Measurements from ENCODE around the gene OARD1.
A peak's percentile ranks its signal among the peaks of the same experiment; 100 is the strongest.

OARD1 gene

GRCh38 chr6:41074692-41075436, 2.7 kb upstream of the OARD1 start:
- H2BK15ac ChIP-seq (ENCODE audit: low read length), result no peak overlapping the region
- no peak overlapping the region for H2BK120ac ChIP-seq (ENCODE audit: low read depth, low read length)
- H3K4me3 ChIP-seq (ENCODE audit: low read length in 2 of 2), result peak overlapping the region in 1 of 2 donors; percentile 83
- no peak for DNase-seq (ENCODE audit: low spot score)
- H2BK5ac ChIP-seq (ENCODE audit: low read length), result no peak overlapping the region
- WGBS, 2 donors (ENCODE audit: extremely low coverage in 2 of 2, insufficient read length in 2 of 2, insufficient replicate concordance in 1 of 2), result no CpG with 5 or more reads among the region's 11 CpGs
- H3K18ac ChIP-seq (ENCODE audit: low read length), result no peak overlapping the region
- H3K27me3 ChIP-seq (ENCODE audit: control insufficient read depth in 3 of 3, insufficient read depth in 3 of 3, low read depth in 1 of 3, low read length in 3 of 3), result no peaks in the 10 kb centered on the region
- H4K91ac ChIP-seq (ENCODE audit: low read depth, low read length, poor library complexity), result no peak overlapping the region
- no peak overlapping the region for H3K23ac ChIP-seq (ENCODE audit: low read depth, low read length, poor library complexity)
- no peak overlapping the region for H2BK12ac ChIP-seq (ENCODE audit: low read length)
- H3K4me2 ChIP-seq (ENCODE audit: insufficient read depth, low read length, poor library complexity, severe bottlenecking), result no peak overlapping the region
- no peak overlapping the region for H4K8ac ChIP-seq (ENCODE audit: low read depth, low read length)
- peaks cover 6 to 9% of the 10 kb centered on the region in 2 donors for H3K4me1 ChIP-seq (ENCODE audit: control insufficient read depth in 2 of 2, insufficient read depth in 1 of 2, low read depth in 1 of 2, low read length in 2 of 2)
- peaks cover 3% of the 10 kb centered on the region for H3K79me1 ChIP-seq (ENCODE audit: low read depth, low read length)
- no peak overlapping the region for H3K27ac ChIP-seq (replicated peaks; ENCODE audit: low read length)
- no peak overlapping the region for H3K9ac ChIP-seq (ENCODE audit: low read depth, low read length, poor library complexity)
- H3K14ac ChIP-seq (ENCODE audit: low read length), result no peak overlapping the region
- peak overlapping the region; percentile 84 for H2AFZ ChIP-seq (ENCODE audit: low read length)
- H3K36me3 ChIP-seq (replicated peaks in 1 of 2; ENCODE audit: control insufficient read depth in 2 of 2, insufficient read depth in 2 of 2, low read length in 2 of 2), result peaks cover 2 to 29% of the 10 kb centered on the region in 2 donors
- H3K4ac ChIP-seq (ENCODE audit: low read length), result no peak overlapping the region
- H2AK5ac ChIP-seq (ENCODE audit: low read depth, low read length), result no peak overlapping the region
- no peaks in the 10 kb centered on the region for H3K9me3 ChIP-seq (replicated peaks in 1 of 2; ENCODE audit: control insufficient read depth in 2 of 2, insufficient read depth in 1 of 2, low read depth in 1 of 2, low read length in 2 of 2)

GRCh38 chr6:41073968-41074691, 2.0 kb upstream of the OARD1 start:
- Histone ChIP-seq H3K14ac (ENCODE audit: low read length) (no peak overlapping the region), H3K27me3 (ENCODE audit: control insufficient read depth in 3 of 3, insufficient read depth in 3 of 3, low read depth in 1 of 3, low read length in 3 of 3) (no peaks in the 10 kb centered on the region), H3K4me3 (ENCODE audit: low read length in 2 of 2) (peak overlapping the region; percentile 83 to 91), H3K4me1 (ENCODE audit: control insufficient read depth in 2 of 2, insufficient read depth in 1 of 2, low read depth in 1 of 2, low read length in 2 of 2) (peaks cover 6 to 9% of the 10 kb centered on the region in 2 donors), H3K18ac (ENCODE audit: low read length) (no peak overlapping the region), H2AK5ac (ENCODE audit: low read depth, low read length) (no peak overlapping the region), H4K8ac (ENCODE audit: low read depth, low read length) (no peak overlapping the region), H4K91ac (ENCODE audit: low read depth, low read length, poor library complexity) (no peak overlapping the region), H3K4me2 (ENCODE audit: insufficient read depth, low read length, poor library complexity, severe bottlenecking) (peak overlapping the region; percentile 74), H2BK15ac (ENCODE audit: low read length) (no peak overlapping the region), H3K79me1 (ENCODE audit: low read depth, low read length) (peaks cover 3% of the 10 kb centered on the region), H2BK120ac (ENCODE audit: low read depth, low read length) (no peak overlapping the region), H3K9me3 (replicated peaks in 1 of 2; ENCODE audit: control insufficient read depth in 2 of 2, insufficient read depth in 1 of 2, low read depth in 1 of 2, low read length in 2 of 2) (no peaks in the 10 kb centered on the region), H2AFZ (ENCODE audit: low read length) (peak overlapping the region; percentile 84), H3K23ac (ENCODE audit: low read depth, low read length, poor library complexity) (peak overlapping the region; percentile 12), H2BK12ac (ENCODE audit: low read length) (no peak overlapping the region), H3K27ac (replicated peaks; ENCODE audit: low read length) (peak overlapping the region; percentile 99), H2BK5ac (ENCODE audit: low read length) (no peak overlapping the region), H3K9ac (ENCODE audit: low read depth, low read length, poor library complexity) (peak overlapping the region; percentile 94), H3K4ac (ENCODE audit: low read length) (no peak overlapping the region), H3K36me3 (replicated peaks in 1 of 2; ENCODE audit: control insufficient read depth in 2 of 2, insufficient read depth in 2 of 2, low read length in 2 of 2) (peaks cover 2 to 29% of the 10 kb centered on the region in 2 donors)
- no CpG with 5 or more reads among the region's 11 CpGs for WGBS, 2 donors (ENCODE audit: extremely low coverage in 2 of 2, insufficient read length in 2 of 2, insufficient replicate concordance in 1 of 2)
- DNase-seq (ENCODE audit: low spot score), result no peak

GRCh38 chr6:41073203-41073967, 1.2 kb upstream of the OARD1 start:
- Histone ChIP-seq H3K4ac (ENCODE audit: low read length) (peak overlapping the region; percentile 58), H3K4me1 (ENCODE audit: control insufficient read depth in 2 of 2, insufficient read depth in 1 of 2, low read depth in 1 of 2, low read length in 2 of 2) (peaks cover 6 to 9% of the 10 kb centered on the region in 2 donors), H2BK12ac (ENCODE audit: low read length) (no peak overlapping the region), H2AK5ac (ENCODE audit: low read depth, low read length) (peak overlapping the region; percentile 97), H2BK120ac (ENCODE audit: low read depth, low read length) (no peak overlapping the region), H3K14ac (ENCODE audit: low read length) (peak overlapping the region; percentile 79), H3K4me2 (ENCODE audit: insufficient read depth, low read length, poor library complexity, severe bottlenecking) (peak overlapping the region; percentile 74), H4K8ac (ENCODE audit: low read depth, low read length) (no peak overlapping the region), H3K9ac (ENCODE audit: low read depth, low read length, poor library complexity) (peak overlapping the region; percentile 94), H3K36me3 (replicated peaks in 1 of 2; ENCODE audit: control insufficient read depth in 2 of 2, insufficient read depth in 2 of 2, low read length in 2 of 2) (peaks cover 0 to 29% of the 10 kb centered on the region in 2 donors), H3K4me3 (ENCODE audit: low read length in 2 of 2) (peak overlapping the region; percentile 83 to 91), H3K18ac (ENCODE audit: low read length) (peak overlapping the region; percentile 98), H2BK15ac (ENCODE audit: low read length) (no peak overlapping the region), H3K23ac (ENCODE audit: low read depth, low read length, poor library complexity) (peak overlapping the region; percentile 87), H2AFZ (ENCODE audit: low read length) (peak overlapping the region; percentile 84), H3K27me3 (ENCODE audit: control insufficient read depth in 3 of 3, insufficient read depth in 3 of 3, low read depth in 1 of 3, low read length in 3 of 3) (no peaks in the 10 kb centered on the region), H3K27ac (replicated peaks; ENCODE audit: low read length) (peak overlapping the region; percentile 99), H3K79me1 (ENCODE audit: low read depth, low read length) (peaks cover 3% of the 10 kb centered on the region), H3K9me3 (replicated peaks in 1 of 2; ENCODE audit: control insufficient read depth in 2 of 2, insufficient read depth in 1 of 2, low read depth in 1 of 2, low read length in 2 of 2) (no peaks in the 10 kb centered on the region), H2BK5ac (ENCODE audit: low read length) (peak overlapping the region; percentile 99), H4K91ac (ENCODE audit: low read depth, low read length, poor library complexity) (no peak overlapping the region)
- DNase-seq (ENCODE audit: low spot score), result peak; percentile 80
- no CpG with 5 or more reads among the region's 74 CpGs for WGBS, 2 donors (ENCODE audit: extremely low coverage in 2 of 2, insufficient read length in 2 of 2, insufficient replicate concordance in 1 of 2)
